AG08396 (cell line): ENCODE data around the gene AEN.

ENCODE experiments used
- DNase-seq: peaks from one replicate; pipeline ENCODE4 v3.0.0; 2012; ENCODE audit warnings: low spot score, mixed read lengths

AEN gene

DNA sequence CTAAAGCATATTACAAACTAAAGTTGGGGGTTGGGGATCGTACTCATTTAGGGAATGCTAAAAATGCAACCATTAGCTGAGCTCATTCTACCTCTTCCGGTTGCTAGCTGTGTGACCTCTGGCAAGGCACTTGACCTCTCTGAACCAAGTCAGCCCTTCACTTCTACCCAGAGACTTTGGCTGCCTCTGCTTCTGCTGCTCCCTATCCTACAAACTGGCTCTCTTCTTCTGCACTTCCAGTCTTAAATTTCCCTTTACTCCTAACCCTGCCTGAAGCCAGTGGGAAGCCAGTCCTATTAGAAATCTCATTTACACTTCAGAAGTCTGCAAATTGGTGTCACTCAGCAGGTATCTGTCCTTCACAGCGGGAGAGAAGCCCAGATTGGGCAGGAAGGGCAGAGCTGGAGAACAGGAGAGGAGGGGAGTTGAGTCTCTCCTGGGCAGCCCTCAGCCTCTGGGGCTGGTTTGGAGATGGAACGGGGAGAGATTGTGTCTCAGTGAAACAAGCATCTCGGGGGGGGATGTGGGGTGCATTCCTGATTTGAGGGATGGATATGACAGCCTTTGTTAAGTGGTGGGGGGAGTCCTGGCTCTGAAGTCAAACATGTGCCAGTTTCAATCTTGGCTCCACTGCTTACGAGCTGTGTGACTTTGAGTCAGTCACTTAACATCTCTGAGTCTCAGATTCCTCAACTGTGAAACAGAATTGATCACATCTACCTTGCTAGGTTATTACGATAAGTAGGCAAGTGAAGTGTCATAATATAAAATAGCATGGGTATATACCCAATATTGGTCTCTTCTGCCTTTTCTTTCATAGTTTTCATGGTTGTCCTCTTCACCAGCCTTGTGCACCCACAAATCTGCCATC lies 7.8 kb upstream of the AEN start:
- peak; percentile 41 for DNase-seq

DNA sequence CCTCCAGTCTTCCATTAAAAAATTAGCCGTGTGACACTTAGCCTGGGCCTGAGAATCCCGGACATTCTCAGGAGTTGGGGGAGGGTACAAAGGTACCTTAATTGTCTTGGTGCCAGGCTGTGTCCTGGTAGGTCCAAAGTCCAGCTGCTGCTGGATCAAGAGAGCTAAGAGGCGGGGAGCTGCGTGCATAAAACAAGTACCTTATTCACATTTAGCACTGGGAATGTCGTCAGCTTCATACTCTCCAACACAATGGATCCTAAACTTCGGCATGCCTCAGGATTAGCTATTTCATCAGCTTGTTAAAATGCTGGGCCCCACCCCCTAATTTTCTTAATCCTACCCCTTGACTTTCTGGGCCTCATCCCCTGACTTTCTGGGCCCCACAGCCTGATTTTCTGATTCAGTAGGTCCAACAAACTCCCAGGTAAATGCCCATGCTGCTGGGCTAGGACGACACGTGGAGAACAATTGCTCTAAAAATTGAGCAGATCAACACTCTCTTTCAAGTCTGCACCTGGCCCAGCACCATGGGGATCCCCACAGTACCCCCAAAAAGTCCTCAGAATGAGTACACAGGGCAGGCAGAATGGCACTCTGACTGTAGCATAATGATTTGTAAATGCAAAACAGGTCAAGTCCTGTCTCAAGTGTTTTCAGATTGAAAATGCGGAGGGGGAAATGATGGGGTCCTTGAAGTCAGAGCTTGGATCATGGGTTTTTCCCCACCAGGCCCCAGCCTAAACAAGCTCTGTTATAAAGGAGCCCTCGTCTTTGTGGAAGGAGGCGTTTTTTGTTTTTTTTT lies 5.6 kb upstream of the AEN start:
- no peak for DNase-seq

DNA sequence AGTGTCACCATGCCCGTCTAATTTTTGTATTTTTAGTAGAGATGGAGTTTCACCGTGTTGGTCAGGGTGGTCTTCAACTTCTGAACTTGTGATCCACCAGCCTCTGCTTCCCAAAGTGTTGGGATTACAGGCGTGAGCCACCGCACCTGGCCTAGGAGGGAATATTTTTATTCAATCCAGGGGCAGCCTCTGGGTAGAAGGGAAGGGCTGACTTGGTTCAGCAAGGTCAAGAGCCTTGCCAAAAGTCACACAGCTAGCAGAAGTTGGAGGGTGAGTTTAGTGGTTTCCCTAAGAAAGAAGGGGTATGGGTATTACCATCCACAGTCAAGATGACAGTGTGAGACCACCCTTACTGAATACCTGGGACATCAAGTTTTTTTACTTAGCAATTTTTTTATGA lies 4.9 kb upstream of the AEN start:
- no peak for DNase-seq

- no peak for DNase-seq
These were observed 4.0 kb upstream of the AEN start for GRCh38 chr15:88617031-88617722.

- no peak for DNase-seq
These were observed 3.4 kb upstream of the AEN start for GRCh38 chr15:88617790-88618189.

GRCh38 chr15:88618686-88619085 lies 2.5 kb upstream of the AEN start:
- DNase-seq: no peak

- DNase-seq: no peak
These were observed 1.3 kb upstream of the AEN start for GRCh38 chr15:88619796-88620195.

- DNase-seq: peak; percentile 42
These were observed 857 bp downstream of the AEN start for GRCh38 chr15:88621789-88622604.

- no peak for DNase-seq
These were observed 1.4 kb downstream of the AEN start for GRCh38 chr15:88622605-88622975.

GRCh38 chr15:88623061-88623460 lies 1.9 kb downstream of the AEN start:
- DNase-seq: peak; percentile 88

DNA sequence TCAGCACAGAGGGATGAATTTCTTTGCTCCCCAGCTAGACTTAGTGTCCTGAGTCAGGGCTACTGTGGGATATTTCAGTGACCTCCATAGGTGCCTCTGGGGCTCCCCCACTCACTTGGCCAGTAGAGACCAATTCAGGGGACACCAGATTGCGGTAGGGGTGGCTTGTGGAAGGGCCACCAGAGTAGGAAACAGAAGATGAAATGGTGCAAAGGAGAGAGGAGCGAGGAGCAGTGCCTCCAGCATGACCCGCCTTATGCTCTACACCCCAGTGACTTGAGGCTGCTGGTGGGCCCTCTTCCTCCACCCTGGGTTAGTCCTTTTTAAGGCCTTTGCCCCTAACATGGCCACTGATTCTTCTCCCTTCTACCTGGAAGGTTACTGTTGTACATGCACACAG lies 2.5 kb downstream of the AEN start:
- no peak for DNase-seq

DNA sequence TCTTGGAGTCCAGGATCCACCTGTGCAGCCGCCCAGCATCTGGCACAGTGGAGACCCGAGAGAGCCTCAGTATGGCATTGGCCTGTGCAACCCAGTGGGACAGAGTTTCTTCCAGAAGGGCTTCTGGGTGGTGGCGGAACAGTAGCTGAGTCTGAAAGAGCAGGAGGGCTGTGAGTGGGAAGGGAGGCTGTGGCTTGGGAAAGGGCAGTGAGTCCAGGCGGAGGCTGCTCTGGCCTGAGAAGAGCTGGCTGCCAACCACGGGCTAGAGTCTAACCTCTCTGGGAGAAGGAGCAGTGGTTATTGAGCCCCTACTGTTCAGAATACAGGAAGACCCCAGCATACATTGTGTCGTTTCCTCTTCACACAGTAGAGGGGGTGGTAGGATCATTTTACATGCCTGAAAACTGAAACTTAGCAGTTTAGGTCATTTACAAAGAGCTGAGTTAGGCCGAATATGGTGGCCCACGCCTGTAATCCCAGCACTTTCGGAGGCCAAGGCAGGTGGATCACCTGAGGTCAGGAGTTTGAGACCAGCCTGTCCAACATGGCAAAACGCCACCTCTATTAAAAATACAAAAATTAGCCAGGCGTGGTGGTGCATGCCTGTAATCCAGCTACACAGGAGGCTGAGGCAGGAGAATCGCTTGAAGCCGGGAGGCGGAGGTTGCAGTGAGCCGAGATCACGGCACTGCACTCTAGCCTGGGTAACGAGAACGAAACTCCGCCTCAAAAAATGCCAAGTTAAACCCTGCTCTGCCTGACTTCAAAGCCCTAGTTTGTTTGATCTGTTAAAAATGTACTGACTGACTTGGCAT lies 3.2 kb downstream of the AEN start:
- DNase-seq: no peak

GRCh38 chr15:88624971-88625490 lies 3.9 kb downstream of the AEN start:
- no peak for DNase-seq

DNA sequence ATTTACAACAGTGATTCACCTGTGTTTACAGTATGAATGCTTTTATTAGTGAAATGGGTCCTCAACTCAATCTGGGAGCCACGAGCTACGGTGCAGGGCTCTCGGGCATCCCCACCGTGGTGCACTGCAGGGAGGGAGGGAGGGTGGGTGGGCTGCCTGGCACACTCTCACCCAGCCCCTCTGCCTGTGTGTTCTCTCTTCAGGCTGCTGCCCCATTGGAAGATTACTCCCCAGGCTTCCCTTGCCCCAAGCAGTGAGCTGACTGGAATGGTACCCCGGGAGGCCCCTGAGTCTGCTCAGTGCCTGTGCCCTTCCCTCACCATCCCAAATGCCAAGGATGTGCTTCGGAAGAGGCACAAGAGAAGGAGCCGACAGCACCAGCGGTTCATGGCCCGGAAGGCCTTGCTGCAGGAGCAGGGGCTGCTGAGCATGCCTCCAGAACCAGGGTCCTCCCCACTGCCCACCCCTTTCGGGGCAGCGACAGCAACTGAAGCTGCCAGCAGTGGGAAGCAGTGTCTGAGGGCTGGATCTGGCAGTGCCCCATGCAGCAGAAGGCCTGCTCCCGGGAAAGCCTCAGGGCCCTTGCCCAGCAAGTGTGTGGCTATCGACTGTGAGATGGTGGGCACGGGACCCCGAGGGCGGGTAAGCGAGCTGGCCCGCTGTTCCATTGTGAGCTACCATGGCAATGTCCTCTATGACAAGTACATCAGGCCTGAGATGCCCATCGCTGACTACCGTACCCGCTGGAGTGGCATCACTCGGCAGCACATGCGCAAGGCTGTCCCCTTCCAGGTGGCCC lies 5.0 kb downstream of the AEN start:
- no peak for DNase-seq

GRCh38 chr15:88627463-88627862 lies 6.3 kb downstream of the AEN start:
- no peak for DNase-seq

- no peak for DNase-seq
These were observed 7.0 kb downstream of the AEN start for GRCh38 chr15:88628018-88628654.

DNA sequence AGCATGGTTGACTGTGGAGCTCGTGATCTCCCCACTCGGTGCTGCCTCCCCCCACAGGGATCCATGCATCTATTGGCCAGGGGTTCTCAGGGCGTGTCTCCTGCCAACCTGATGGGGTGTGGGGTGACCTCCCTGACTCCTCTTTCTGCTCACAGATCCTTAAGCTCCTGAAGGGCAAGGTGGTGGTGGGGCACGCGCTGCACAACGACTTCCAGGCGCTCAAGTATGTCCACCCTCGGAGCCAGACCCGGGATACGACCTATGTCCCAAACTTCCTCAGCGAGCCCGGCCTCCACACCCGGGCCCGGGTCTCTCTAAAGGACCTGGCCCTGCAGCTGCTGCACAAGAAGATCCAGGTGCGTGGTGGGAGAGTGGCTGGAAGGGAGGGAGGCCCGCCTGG lies 7.9 kb downstream of the AEN start:
- no peak for DNase-seq

- DNase-seq: no peak
These were observed 9.1 kb downstream of the AEN start for GRCh38 chr15:88630141-88630721.
